ENCODE measurements around the gene PROX2. TPM values are rescaled to one million over a fixed set of nuclear protein-coding genes. Genes with fewer than 3 reads are reported as not detected.

PROX2 gene
- total and polyA plus RNA-seq, 9 of the 15 experiments (the other 6 are each of a cell fraction or from before 2014, with no cell fraction given): not detected

DNA sequence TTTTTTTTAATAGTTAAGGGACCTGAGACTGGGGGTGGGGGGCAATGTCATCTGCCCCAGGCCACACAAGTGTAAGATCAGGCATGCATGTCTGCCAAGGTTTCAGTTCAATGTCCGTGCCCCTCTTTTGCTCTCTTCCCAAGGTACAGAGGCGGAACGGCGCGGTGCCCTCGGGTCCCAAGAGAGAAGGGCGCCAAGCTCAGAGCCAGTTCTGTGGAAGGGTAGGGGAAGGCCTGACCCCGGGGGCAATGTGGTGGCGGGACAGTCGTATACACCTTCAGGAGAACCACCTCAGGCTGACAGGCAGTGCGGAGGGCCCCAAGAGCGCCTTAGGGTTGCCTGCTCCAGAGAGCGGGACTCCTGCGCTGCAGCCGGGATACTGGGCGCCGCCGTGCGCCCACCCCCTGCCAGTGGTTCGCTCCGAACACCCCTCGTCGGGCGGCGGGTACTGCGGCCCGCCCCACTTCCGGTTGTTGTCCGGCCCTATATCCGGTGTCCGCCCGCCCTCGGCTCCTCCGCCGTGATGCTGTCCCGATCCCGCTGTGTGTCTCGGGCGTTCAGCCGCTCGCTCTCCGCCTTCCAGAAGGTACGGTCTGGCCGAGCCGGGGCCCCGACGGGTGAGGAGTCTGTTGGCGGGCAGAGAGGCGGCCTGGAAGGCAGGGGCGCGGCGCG, 5.6 kb upstream of the PROX2 start, which contains the start of gene DLST (continued):
- TF ChIP-seq, protein P1, sequence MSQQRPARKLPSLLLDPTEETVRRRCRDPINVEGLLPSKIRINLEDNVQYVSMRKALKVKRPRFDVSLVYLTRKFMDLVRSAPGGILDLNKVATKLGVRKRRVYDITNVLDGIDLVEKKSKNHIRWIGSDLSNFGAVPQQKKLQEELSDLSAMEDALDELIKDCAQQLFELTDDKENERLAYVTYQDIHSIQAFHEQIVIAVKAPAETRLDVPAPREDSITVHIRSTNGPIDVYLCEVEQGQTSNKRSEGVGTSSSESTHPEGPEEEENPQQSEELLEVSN (IDR thresholded peaks at IDR 0.05; ENCODE audit: borderline replicate concordance in 1 of 2, extremely low read depth in 1 of 2, insufficient read depth in 1 of 2, insufficient read length in 1 of 2, low read depth in 1 of 2, low read length in 1 of 2, poor library complexity in 1 of 2, severe bottlenecking in 1 of 2): peak; percentile 49
- TF ChIP-seq ZNF174 (CRISPR knock-in tag; IDR thresholded peaks at IDR 0.05) (no peak), RNF2 (IDR thresholded peaks at IDR 0.05) (peak; percentile 53; the same call in 1 of the 2 replicates), ZFX (CRISPR knock-in tag; IDR thresholded peaks at IDR 0.05) (peak; percentile 65), MEF2A (IDR thresholded peaks at IDR 0.05; ENCODE audit: control insufficient read depth, low read depth, low read length) (no peak), RB1 (IDR thresholded peaks at IDR 0.05; ENCODE audit: low read depth) (peak; percentile 73; the same call in 1 of the 2 replicates), TOE1 (IDR thresholded peaks at IDR 0.05; ENCODE audit: borderline replicate concordance) (peak; percentile 79), TOE1 (CRISPR knock-in tag; IDR thresholded peaks at IDR 0.05; ENCODE audit: borderline replicate concordance, low read depth) (no peak), PHF8 (IDR thresholded peaks at IDR 0.05; ENCODE audit: borderline replicate concordance, low read length) (peak; percentile 87; the same call in 1 of the 2 replicates), SIN3B (IDR thresholded peaks at IDR 0.05; ENCODE audit: low read depth) (peak; percentile 89), CEBPB (tag; IDR thresholded peaks at IDR 0.05) (no peak), ZKSCAN1 (IDR thresholded peaks at IDR 0.05; ENCODE audit: low read depth, low read length) (0 out of 2 replicates have a peak, but pooled peaks have one; percentile 18), MYNN (IDR thresholded peaks at IDR 0.05) (peak; percentile 25; the same call in 1 of the 2 replicates), MYNN (CRISPR knock-in tag; IDR thresholded peaks at IDR 0.05) (no peak)
- TF ChIP-seq, protein P2, sequence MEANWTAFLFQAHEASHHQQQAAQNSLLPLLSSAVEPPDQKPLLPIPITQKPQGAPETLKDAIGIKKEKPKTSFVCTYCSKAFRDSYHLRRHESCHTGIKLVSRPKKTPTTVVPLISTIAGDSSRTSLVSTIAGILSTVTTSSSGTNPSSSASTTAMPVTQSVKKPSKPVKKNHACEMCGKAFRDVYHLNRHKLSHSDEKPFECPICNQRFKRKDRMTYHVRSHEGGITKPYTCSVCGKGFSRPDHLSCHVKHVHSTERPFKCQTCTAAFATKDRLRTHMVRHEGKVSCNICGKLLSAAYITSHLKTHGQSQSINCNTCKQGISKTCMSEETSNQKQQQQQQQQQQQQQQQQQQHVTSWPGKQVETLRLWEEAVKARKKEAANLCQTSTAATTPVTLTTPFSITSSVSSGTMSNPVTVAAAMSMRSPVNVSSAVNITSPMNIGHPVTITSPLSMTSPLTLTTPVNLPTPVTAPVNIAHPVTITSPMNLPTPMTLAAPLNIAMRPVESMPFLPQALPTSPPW (CRISPR knock-in tag; IDR thresholded peaks at IDR 0.05): 0 out of 2 replicates have a peak, but pooled peaks have one; percentile 34
- TF ChIP-seq, protein P3, sequence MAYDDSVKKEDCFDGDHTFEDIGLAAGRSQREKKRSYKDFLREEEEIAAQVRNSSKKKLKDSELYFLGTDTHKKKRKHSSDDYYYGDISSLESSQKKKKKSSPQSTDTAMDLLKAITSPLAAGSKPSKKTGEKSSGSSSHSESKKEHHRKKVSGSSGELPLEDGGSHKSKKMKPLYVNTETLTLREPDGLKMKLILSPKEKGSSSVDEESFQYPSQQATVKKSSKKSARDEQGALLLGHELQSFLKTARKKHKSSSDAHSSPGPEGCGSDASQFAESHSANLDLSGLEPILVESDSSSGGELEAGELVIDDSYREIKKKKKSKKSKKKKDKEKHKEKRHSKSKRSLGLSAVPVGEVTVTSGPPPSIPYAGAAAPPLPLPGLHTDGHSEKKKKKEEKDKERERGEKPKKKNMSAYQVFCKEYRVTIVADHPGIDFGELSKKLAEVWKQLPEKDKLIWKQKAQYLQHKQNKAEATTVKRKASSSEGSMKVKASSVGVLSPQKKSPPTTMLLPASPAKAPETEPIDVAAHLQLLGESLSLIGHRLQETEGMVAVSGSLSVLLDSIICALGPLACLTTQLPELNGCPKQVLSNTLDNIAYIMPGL (CRISPR knock-in tag; IDR thresholded peaks at IDR 0.05): 0 out of 2 replicates have a peak, but pooled peaks have one; percentile 56
- TF ChIP-seq, protein P4, sequence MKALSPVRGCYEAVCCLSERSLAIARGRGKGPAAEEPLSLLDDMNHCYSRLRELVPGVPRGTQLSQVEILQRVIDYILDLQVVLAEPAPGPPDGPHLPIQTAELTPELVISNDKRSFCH (CRISPR knock-in tag; IDR thresholded peaks at IDR 0.05): no peak
- TF ChIP-seq, protein P4 (tag; IDR thresholded peaks at IDR 0.05): 0 out of 2 replicates have a peak, but pooled peaks have one; percentile 55
- TF ChIP-seq, protein P5, sequence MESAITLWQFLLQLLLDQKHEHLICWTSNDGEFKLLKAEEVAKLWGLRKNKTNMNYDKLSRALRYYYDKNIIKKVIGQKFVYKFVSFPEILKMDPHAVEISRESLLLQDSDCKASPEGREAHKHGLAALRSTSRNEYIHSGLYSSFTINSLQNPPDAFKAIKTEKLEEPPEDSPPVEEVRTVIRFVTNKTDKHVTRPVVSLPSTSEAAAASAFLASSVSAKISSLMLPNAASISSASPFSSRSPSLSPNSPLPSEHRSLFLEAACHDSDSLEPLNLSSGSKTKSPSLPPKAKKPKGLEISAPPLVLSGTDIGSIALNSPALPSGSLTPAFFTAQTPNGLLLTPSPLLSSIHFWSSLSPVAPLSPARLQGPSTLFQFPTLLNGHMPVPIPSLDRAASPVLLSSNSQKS (CRISPR knock-in tag; IDR thresholded peaks at IDR 0.05): no peak
